Activated naive CD4-positive, alpha-beta T cell treated with anti-CD3 and anti-CD28 coated beads, Interleukin-2, amount 50 U/mL, for 24 hours (primary cell): ENCODE measurements around the gene ATG9B.

Source experiments
- H3K27ac Mint-ChIP-seq: one replicate; pipeline ENCODE4 v1.8.0; 2021; ENCODE audit warnings: mild to moderate bottlenecking, mixed read lengths
- H3K27me3 Mint-ChIP-seq: one replicate; pipeline ENCODE4 v1.8.0; 2021; ENCODE audit warnings: mixed read lengths
- H3K36me3 Mint-ChIP-seq: one replicate; pipeline ENCODE4 v1.8.0; 2021; ENCODE audit warnings: mixed read lengths
- H3K4me1 Mint-ChIP-seq: one replicate; pipeline ENCODE4 v1.8.0; 2021; ENCODE audit warnings: mixed read lengths
- H3K4me3 Mint-ChIP-seq: one replicate; pipeline ENCODE4 v1.8.0; 2021; ENCODE audit warnings: mild to moderate bottlenecking, mixed read lengths
- H3K9me3 Mint-ChIP-seq: one replicate; pipeline ENCODE4 v1.8.0; 2021; ENCODE audit warnings: mixed read lengths

ATG9B gene

DNA sequence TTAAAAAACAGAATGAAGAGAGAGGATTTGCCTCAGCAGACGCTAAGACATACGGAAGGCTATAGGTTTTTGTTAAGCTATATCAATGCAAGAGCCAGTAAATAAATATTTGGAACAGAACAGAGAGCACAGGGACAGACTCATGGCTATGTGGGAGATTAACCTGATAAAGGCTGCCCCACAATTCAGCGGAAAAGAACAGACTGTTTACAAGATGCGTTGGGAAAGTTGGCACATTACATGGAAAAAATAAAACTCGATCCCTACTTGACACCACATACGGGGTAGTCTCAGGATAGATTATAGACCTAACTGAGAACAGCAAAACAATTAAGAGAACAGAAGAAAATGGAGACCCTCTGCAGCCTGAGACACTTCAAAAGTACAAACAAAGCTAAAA is 56.9 kb downstream of the ATG9B start:
- Mint-ChIP-seq H3K27me3 (no peaks in the 10 kb centered on the region), H3K9me3 (no peaks in the 10 kb centered on the region), H3K4me1 (peaks cover 39% of the 10 kb centered on the region), H3K4me3 (no peak overlapping the region), H3K27ac (no peak overlapping the region), H3K36me3 (no peaks in the 10 kb centered on the region)

DNA sequence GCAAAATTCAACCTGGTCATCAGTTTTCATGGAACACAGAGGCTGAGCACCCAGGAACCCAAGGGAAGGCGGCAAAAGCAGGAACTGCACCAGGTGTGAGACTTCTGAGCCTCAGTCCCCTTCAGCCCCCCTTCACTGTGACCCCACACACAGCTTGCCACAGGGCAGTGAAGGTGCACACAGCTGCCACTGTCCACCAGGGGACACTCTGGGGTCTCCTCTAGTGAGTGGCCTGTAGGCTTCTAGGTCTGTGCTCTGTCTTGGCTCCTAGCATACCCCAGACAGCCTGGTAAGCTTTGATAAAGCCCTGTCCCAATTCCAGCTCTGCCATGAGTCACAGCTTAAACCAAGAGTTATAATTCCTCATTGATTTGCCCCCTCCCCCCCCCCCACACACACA is 58.3 kb downstream of the ATG9B start:
- H3K9me3 Mint-ChIP-seq = no peaks in the 10 kb centered on the region
- no peak overlapping the region for H3K4me3 Mint-ChIP-seq
- peaks cover 37% of the 10 kb centered on the region for H3K4me1 Mint-ChIP-seq
- no peak overlapping the region for H3K27ac Mint-ChIP-seq
- no peaks in the 10 kb centered on the region for H3K36me3 Mint-ChIP-seq
- H3K27me3 Mint-ChIP-seq = no peaks in the 10 kb centered on the region

DNA sequence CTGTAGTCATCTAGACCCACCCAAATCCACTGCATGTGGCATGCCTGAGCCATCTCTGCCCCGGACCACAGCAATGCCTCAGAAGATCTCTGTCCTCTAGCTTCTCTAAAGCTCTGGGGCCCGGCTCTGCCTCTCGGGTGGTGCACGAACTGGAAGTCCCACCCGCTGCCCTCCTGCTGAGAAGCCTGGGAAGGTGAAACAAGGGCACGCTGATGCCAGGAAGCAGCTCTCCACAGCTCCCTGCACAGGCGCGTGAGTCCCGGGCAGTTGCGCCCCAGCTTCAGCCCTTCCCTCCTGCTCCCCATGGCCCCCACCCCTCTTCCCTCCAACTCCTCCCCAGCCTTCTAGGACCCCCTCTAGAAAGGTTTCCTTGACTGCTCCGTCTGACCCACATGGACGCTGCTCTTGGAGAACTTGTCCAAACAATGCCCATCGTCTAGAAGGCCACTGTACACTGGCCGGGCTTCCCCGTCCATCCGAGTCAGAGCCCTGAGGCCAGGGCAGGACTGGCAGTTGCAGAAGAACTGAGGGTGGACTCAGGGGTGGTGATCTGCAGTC is 58.9 kb downstream of the ATG9B start:
- Mint-ChIP-seq H3K4me1 (peaks cover 34% of the 10 kb centered on the region), H3K36me3 (no peaks in the 10 kb centered on the region), H3K4me3 (no peak overlapping the region), H3K27ac (no peak overlapping the region), H3K27me3 (peaks cover 3% of the 10 kb centered on the region), H3K9me3 (no peaks in the 10 kb centered on the region)
